IPS-18c (cell line): Measurements from ENCODE around the gene SYNE1.

Experiments used
- H3K4me3 ChIP-seq: 2 replicates; pipeline ENCODE4 v1.7.0; 2013; ENCODE audit warnings: low read depth, mild to moderate bottlenecking, low read length, moderate library complexity; ENCODE audit not compliant: insufficient read depth
- H3K9me3 ChIP-seq: one replicate; pipeline ENCODE4 v1.6.1; 2013; ENCODE audit warnings: mild to moderate bottlenecking, low read length, moderate library complexity; ENCODE audit not compliant: control insufficient read depth, insufficient read depth

Gene SYNE1

DNA sequence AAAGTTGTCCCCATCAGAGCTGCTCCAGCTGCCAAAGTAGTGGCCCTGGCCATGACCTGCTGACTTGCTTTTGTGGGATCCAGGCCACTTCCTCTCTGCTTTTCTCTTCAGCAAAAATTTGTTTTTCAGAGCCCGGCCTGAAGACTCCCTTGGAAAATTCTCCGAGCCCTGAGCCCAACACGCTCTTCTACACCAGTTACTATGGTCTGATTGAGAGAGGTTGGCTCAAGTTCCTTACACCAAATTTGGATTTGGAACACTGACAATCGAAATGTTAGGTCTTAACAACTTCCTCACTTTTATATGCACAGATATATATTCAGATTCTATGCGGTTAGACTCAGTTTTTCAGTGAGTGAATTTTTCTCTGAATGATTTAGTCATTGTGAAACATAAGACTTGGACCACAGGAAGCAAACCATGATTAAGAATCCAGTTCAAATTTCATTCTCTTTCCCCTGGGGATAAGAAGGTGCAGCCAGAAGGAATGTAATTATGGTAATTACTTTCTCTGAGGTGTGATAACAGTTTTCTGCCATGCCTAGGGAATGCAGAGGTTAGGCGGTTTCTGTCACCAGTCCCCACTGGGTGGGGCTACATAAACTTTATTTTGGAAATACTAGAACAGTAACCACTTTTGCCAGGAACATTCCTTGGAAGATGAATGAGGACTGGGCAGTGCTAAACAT, 365.2 kb downstream of the SYNE1 start:
- no peaks in the 10 kb centered on the region for H3K9me3 ChIP-seq
- no peak overlapping the region for H3K4me3 ChIP-seq

- Histone ChIP-seq H3K4me3 (no peak overlapping the region), H3K9me3 (no peaks in the 10 kb centered on the region)
These were observed 366.7 kb downstream of the SYNE1 start for GRCh38 chr6:152270301-152270925.

DNA sequence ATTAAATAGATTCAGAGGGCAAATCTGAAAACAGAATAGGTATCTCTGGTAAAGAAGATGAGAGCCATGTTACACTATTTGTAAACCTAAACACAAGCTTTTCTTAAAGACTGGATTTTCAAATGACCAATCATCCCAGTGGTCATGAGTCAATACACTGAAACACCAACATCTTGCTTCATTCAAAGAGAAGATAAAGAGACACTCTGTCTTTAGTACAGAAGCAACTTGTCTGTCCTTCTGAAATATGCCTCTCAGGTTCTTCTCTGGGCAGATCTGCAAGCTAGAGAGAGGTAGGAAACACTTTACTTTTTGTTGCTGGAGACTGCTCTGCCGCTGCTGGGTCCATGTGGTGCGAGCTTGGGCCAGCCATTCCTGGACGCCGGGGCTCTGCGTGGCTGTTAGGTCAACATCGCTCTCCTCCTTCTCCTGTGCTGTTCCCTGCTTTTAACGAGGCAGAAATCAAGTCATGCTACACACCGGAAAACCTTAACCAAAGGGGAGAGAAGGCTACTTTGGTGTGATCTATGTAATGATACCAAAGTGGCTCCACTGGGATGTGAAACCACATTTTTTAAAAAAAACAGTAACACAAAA, 368.2 kb downstream of the SYNE1 start:
- Histone ChIP-seq H3K9me3 (peaks cover 4% of the 10 kb centered on the region), H3K4me3 (no peak overlapping the region)

GRCh38 chr6:152267967-152268845, 369.0 kb downstream of the SYNE1 start:
- no peak overlapping the region for H3K4me3 ChIP-seq
- H3K9me3 ChIP-seq = peaks cover 4% of the 10 kb centered on the region

GRCh38 chr6:152265651-152266050, 371.5 kb downstream of the SYNE1 start:
- peaks cover 6% of the 10 kb centered on the region for H3K9me3 ChIP-seq
- no peak overlapping the region for H3K4me3 ChIP-seq

- peaks cover 6% of the 10 kb centered on the region for H3K9me3 ChIP-seq
- no peak overlapping the region for H3K4me3 ChIP-seq
These were observed 373.6 kb downstream of the SYNE1 start for GRCh38 chr6:152263582-152263981.

DNA sequence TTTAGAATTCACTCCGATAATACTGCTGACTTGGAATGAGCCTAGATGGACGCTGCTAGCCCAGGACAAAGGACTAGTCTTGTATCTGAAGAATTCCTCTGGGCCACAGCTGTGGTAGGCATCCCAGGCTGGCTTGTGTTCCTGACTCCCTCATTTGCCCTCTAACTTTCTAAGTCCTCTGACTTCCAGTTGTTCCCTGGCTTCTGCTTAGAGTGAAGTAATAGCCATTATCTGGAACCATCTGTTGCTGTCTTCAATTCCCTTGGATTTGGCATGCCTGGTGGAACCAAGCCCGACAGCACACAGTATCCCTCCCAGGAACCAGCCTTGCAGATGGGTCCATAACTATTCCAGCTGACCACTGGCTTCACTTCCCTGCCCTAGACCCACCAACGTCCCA, 376.0 kb downstream of the SYNE1 start:
- Histone ChIP-seq H3K9me3 (peaks cover 6% of the 10 kb centered on the region), H3K4me3 (no peak overlapping the region)

DNA sequence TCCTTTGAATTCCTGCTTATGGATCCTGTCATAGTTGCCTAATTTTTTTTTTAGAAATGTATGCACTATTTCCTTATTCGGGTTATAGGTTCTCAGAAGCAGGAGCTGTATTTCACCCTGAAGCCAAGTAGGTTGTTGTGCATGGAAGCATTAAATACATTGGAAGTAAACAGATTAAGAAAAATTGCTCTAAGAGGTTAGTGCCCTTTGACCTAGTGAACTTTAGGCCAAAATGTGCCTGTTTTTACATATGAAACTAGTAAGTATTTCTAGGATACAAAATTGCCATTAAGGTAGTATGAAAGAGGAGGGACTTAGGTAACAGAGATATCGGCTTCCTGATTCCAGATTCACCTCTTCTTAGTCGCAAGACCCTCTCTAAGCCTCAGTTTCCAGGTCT, 377.9 kb downstream of the SYNE1 start:
- H3K4me3 ChIP-seq = no peak overlapping the region
- H3K9me3 ChIP-seq = peaks cover 2% of the 10 kb centered on the region

GRCh38 chr6:152257581-152257980, 379.6 kb downstream of the SYNE1 start:
- H3K4me3 ChIP-seq = no peak overlapping the region

DNA sequence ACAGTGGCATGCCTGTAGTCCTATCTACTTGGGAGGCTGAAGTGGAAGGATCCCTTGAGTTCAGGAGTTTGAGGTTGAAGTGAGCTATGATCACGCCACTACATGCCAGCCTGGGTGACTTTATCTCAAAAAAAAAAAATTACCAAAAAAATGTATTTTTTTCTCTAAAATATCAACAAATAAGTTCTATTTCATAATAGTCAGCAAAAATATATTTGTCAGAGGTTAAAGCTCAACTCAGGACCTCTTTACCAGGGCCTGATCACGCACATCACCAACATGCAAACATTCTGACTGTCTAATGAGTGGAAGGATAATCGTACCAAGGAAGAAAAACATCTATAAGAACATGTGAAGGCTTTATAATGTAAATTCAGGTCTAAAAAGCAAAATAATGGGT, 387.0 kb downstream of the SYNE1 start:
- no peak overlapping the region for H3K4me3 ChIP-seq
- no peaks in the 10 kb centered on the region for H3K9me3 ChIP-seq

More at GRCh38 chr6:152257581-152257980, 379.6 kb downstream of the SYNE1 start:
- no peaks in the 10 kb centered on the region for H3K9me3 ChIP-seq

DNA sequence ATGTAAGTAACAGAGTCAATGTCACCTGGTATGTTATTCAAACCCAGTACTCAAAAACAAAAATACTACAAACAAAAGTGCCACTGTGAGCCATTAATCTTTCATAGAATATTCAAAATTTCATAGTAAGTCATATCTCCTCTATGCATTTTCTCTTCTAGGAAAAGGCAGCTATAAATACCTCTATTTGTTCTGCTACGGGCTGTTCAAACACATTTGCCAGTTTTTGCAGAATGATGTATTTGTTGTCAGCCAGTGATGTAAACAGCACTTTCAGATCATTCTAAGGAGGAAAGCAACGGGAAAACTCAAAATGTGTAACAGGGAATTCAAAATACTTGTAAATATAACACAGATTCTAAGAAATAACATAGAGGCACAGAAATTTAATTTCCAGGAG, 388.2 kb downstream of the SYNE1 start:
- no peak overlapping the region for H3K4me3 ChIP-seq
- H3K9me3 ChIP-seq = no peaks in the 10 kb centered on the region

- H3K9me3 ChIP-seq = no peaks in the 10 kb centered on the region
- no peak overlapping the region for H3K4me3 ChIP-seq
These were observed 390.4 kb downstream of the SYNE1 start for GRCh38 chr6:152246554-152247337.

GRCh38 chr6:152244998-152245630, 392.0 kb downstream of the SYNE1 start:
- no peaks in the 10 kb centered on the region for H3K9me3 ChIP-seq
- no peak overlapping the region for H3K4me3 ChIP-seq

- H3K9me3 ChIP-seq = no peaks in the 10 kb centered on the region
- H3K4me3 ChIP-seq = no peak overlapping the region
These were observed 396.0 kb downstream of the SYNE1 start for GRCh38 chr6:152241013-152241766.

DNA sequence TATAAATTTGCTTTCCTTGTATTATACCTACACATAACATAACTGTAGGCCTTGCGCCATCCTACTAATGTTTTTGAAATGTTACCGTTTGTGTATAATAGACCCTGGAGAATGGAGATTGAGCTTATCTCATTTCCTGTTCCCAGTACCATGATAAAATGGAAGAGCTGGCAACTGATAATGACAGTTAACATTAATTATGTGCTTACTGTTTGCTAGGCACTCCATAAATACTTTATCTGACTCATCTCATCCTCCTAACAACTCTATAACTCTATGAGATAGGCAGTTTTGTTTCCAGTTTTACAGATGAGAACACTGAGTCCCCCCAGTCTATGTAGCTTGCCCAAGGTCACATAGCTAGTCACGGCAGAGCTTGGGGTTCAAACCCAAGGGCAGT, 396.7 kb downstream of the SYNE1 start:
- Histone ChIP-seq H3K4me3 (no peak overlapping the region), H3K9me3 (no peaks in the 10 kb centered on the region)
